Stomach (tissue), 4 donors: Measurements from ENCODE around the gene BCR.

ENCODE experiments used
- CTCF ChIP-seq, 7 experiments: fragments of 450-650 bp in 4 of 7; fragments of 200-600 bp in 3 of 7; sonication (generic) in 3 of 7; IDR thresholded peaks; one replicate each; pipeline ENCODE4 v1.5.1; 2016 to 2019; ENCODE audit warnings: antibody characterized with exemption in 7 of 7, control low read depth in 2 of 7, mild to moderate bottlenecking in 1 of 7
- EP300 ChIP-seq: sonication (generic); formaldehyde crosslinking; IDR thresholded peaks from one replicate; pipeline ENCODE4 v1.6.1; 2017; ENCODE audit warnings: antibody characterized with exemption
- POLR2A ChIP-seq, 4 donors: fragments of 450-650 bp; IDR thresholded peaks; one replicate each; pipeline ENCODE4 v1.6.1; 2016; ENCODE audit warnings: antibody characterized with exemption in 4 of 4, control low read depth in 2 of 4, mild to moderate bottlenecking in 1 of 4, moderate library complexity in 1 of 4

- TF ChIP-seq CTCF (IDR thresholded peaks at IDR 0.05) (no peak), POLR2A (IDR thresholded peaks at IDR 0.05) (no peak), EP300 (no peak)
Observed at GRCh38 chr22:23301591-23301990, 121.3 kb downstream of the BCR start.
